Measurements from ENCODE around the gene RAPGEF3.

Gene RAPGEF3

GRCh38 chr12:47741340-47741703 is 17.4 kb downstream of the RAPGEF3 start:
- peak; percentile 76 for DNase-seq

GRCh38 chr12:47740606-47741339 is 17.9 kb downstream of the RAPGEF3 start:
- DNase-seq, result no peak

DNA sequence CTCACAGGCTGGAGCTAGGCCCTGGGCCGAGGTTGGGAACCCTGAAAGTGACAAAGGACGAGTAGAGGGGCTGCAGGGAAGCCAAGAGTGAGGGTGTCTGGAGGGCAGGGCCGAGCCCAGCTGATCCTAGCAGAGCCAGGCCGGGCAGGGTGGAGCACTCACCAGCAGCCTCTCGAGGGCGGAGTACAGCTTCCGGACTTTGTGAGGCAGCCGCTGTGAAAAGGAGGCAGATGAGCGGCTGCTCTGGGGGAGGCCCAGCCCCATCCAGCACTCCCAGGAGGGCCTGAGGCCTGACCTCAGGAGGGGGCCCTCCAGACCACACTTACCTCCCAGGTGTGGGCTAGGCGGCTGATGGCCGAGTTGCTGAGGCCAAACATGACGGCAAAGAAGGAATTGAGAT is 18.7 kb downstream of the RAPGEF3 start:
- no peak for DNase-seq

DNA sequence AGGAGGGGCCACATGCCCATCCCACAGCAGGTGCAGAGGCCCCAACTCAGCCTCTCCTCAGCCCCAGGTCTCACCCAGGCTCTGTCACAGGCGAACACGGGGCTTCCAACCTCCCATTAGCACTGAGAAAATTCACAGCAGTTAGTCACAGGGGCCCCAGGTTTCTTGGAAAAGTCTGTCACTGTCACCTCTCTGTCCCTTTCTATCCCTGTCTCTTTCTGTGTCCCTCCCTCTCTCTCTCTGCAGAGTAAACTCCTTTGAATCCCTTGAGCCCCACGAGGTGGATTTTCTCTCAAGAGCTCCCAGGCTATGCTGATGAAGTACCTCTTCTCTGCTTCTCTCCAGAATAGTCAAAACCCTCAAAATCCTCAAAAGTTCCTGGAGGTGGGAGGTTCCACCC is 19.4 kb downstream of the RAPGEF3 start:
- no peak for DNase-seq

GRCh38 chr12:47737936-47738594 is 20.6 kb downstream of the RAPGEF3 start:
- DNase-seq, result no peak

GRCh38 chr12:47736877-47737676 is 21.6 kb downstream of the RAPGEF3 start:
- no peak for DNase-seq

- DNase-seq, result no peak
Measured at GRCh38 chr12:47736216-47736615, 22.5 kb downstream of the RAPGEF3 start.

- no peak for DNase-seq
Measured at GRCh38 chr12:47735649-47736048, 23.0 kb downstream of the RAPGEF3 start.

- DNase-seq, result no peak
Measured at GRCh38 chr12:47734725-47735480, 23.8 kb downstream of the RAPGEF3 start.

DNA sequence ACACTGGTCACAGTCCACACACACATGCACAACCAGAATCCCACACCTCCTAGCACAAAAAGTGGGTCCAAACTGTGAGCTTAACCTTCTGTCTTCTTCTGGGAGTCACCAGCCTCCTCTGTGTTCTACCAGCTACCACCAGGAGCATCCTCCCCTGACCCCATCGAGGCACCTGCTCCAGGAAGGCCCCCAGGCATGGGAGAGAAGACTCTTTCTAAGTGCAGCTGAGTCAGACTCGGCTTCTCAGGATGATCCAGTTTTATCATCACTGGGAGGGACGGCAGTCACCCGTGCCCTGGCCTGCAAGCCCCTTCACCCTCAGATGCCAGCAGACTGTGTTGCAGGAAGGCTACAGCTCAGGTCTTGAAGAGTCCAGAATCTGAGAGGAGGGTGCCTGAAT is 25.5 kb downstream of the RAPGEF3 start:
- DNase-seq, result no peak

GRCh38 chr12:47732504-47732903 is 26.2 kb downstream of the RAPGEF3 start:
- no peak for DNase-seq

DNA sequence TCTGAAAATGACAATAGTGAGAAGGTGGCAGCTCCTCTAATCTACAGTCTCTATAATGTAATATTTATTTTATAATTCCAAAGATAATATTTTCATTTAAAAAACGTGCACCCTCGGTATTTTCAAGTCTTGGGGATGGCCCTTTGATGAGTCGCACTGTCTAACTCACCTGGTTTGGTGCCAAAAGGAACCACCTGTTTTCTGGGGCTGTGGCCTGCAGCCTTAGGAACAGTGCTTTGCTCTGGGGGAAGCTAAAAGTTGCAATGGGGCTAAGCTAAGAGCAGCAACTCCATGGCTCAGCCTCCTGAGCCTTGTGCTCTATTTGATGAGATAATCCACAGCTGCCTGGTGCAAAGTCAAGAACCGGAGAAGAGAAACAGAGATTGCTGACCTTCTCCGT is 27.0 kb downstream of the RAPGEF3 start:
- no peak for DNase-seq

DNA sequence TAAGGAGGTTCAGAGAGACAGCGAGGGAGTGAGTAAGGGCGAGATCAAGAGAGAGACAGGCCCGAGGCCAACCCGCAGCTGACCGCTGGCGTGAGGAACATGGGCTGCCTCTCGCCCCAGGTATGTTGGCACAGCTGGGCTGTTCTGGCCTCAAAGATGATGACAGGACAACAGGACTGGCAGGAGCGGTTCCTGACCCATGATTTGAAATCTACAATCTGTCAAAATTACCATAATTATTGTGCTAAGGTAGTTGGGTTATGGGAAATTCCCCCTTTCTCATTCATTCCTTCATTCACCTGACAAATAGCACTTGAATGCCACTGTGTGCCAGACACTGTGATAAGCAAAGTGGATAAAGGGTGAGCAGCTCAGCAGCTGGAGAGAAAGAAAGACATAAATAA is 28.3 kb downstream of the RAPGEF3 start:
- DNase-seq, result no peak

DNA sequence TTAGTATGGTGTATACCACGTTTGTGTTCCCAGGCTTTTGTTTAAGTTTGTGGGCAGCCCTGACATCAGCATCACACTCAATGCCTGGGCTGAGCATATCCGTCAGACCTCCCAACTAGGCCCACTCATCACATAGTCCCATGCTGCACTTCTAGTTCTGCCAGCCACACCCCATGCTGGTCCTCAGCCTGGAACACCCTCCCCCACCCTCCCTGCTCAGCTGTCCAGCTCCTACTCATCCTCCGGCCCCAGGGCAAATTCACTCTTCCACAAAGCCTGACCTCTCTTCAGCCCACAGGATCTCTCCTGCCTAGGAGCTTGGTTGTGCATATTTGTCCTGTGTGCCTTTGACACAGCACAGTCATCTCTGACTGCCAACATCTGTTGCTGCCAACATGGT is 29.4 kb downstream of the RAPGEF3 start:
- DNase-seq, result no peak

DNA sequence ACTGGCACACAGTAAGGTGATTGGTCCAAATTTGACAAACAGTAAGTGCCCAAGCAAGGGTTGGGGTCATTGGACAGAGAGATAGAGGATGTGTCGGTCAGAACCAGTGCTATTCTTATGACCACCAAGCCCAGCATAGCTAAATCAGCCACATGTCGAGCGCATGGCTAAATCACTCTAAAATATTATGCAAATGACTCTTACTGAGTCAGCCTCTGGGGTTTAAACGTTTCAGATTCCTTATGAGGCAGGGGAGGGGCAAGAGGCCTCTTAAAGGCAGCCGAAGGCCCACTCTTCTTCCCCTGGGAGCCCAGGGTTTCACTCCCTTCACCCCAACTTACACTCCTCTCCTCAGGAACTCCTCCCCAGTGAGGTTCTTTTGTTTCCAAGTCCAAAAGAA is 32.8 kb downstream of the RAPGEF3 start:
- no peak for DNase-seq

- DNase-seq, result no peak
Measured at GRCh38 chr12:47725091-47725772, 33.4 kb downstream of the RAPGEF3 start, which contains the start of gene ENDOU. Gene ENDOU, minus strand, starts transcription at chr12:47725490. Its CDS starts 77 bp downstream, at chr12:47725413.

GRCh38 chr12:47722941-47723631 is 35.6 kb downstream of the RAPGEF3 start:
- no peak for DNase-seq

DNA sequence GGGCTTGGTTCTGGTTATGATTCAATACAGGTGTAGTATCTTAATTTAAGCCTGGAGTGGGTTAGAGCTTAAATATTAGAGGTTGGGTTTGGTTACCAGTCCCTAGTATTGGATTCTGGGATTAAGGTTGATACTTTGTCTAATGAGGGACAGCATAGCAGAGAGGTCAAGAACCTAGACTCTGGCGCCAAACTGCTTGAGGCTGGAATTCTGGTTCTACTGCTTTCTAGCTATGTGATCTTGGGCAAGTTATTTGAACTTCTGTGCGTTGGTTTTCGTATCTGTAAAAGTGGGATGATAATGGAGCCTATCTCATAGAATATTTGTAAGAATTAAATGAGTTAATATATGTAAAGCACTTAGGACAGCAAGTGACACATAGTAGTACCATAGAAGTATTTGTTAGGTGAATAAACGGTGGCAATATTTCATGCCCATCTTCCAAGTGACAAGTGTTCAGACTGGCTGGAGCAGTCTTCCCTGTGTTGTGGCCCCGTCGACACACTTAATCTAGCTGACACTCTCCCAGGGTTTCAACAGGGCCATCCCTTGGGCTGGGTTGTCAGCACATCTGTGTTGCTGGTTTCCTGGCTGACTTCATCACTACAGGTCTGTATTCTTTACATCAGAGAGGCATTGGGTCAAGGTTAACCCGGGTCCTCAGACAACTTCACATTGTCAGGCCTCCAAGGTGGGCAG is 36.4 kb downstream of the RAPGEF3 start:
- DNase-seq, result no peak

DNA sequence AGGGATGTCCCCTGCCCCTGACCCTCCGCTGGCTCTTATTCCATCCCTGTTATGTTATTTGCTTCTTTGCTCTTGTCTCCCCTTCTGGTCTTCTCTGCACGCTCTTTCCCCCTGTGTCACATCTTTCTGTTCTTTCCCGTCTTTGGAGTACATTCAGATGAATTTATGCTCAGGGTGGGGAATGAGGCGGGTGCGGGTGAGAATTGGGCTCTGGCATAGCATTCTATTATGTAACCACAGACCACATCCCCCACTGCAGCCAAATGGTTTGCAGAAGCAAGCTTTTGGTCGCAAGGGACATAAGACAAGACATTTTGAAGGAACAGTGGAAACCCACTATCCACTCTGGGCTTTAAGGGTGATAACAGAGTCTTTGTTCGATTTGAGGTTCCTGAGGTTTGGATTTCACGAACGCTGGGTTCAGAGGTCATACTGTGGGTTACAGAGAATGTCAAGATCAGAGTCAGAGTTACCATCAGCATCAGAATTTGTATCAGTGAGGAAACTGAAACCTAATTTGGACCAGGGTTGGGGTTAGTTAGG is 37.2 kb downstream of the RAPGEF3 start:
- DNase-seq, result no peak

DNA sequence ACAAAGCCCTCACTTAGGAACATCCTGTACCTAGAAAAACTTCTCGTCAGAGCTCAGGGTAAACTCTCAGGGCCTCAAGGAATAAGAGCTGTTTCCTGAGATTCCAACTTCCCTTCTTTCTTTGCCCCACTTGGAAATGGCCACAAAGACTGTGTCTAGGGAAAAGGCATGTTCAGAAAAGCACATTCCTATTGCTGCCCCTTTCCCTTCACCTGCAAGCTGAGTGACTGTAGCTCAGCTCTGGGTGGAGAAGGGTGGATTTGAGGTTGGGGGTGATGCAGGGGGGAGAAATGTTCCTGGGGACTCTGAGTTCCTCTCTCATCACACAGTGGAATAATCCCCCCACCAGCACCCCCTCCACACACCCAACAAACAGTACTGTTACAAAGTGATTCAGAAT is 40.1 kb downstream of the RAPGEF3 start:
- DNase-seq, result no peak
